ENCODE data around the gene FAT3.

DNA sequence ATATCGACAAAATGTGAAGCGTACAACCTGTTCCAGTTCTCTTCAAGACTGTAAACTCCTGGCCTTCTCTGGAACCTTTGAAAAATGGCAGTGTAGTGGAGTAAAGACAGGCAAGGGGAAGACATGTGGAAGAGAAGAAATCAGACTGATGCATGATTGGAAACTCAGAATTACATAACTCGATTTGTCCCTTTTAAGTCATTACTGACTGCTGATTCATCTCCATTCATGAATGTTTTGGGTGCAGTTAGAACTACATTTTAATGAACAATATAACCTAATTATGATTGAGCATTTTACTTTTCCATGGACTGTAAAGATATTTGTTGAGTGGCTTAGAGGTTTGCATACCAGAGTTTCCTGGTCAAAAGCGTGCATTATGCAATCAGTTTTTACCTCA is 32.9 kb downstream of the FAT3 start:
- TF ChIP-seq, protein P1, sequence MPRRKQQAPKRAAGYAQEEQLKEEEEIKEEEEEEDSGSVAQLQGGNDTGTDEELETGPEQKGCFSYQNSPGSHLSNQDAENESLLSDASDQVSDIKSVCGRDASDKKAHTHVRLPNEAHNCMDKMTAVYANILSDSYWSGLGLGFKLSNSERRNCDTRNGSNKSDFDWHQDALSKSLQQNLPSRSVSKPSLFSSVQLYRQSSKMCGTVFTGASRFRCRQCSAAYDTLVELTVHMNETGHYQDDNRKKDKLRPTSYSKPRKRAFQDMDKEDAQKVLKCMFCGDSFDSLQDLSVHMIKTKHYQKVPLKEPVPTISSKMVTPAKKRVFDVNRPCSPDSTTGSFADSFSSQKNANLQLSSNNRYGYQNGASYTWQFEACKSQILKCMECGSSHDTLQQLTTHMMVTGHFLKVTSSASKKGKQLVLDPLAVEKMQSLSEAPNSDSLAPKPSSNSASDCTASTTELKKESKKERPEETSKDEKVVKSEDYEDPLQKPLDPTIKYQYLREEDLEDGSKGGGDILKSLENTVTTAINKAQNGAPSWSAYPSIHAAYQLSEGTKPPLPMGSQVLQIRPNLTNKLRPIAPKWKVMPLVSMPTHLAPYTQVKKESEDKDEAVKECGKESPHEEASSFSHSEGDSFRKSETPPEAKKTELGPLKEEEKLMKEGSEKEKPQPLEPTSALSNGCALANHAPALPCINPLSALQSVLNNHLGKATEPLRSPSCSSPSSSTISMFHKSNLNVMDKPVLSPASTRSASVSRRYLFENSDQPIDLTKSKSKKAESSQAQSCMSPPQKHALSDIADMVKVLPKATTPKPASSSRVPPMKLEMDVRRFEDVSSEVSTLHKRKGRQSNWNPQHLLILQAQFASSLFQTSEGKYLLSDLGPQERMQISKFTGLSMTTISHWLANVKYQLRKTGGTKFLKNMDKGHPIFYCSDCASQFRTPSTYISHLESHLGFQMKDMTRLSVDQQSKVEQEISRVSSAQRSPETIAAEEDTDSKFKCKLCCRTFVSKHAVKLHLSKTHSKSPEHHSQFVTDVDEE (CRISPR knock-in tag; IDR thresholded peaks at IDR 0.05): no peak
- TF ChIP-seq ARNTL (CRISPR knock-in tag; IDR thresholded peaks at IDR 0.05; ENCODE audit: borderline replicate concordance, low read depth): no peak
- TF ChIP-seq ESRRG (CRISPR knock-in tag; IDR thresholded peaks at IDR 0.05): no peak
- no peak for TF ChIP-seq SNAI2 (CRISPR knock-in tag; IDR thresholded peaks at IDR 0.05)
- TF ChIP-seq ZNF8 (CRISPR knock-in tag; IDR thresholded peaks at IDR 0.05): no peak
- TF ChIP-seq ZNF70 (CRISPR knock-in tag; IDR thresholded peaks at IDR 0.05): no peak
- TF ChIP-seq PPARA (CRISPR knock-in tag; IDR thresholded peaks at IDR 0.05; ENCODE audit: borderline replicate concordance): no peak
- no peak for TF ChIP-seq ZFP3 (CRISPR knock-in tag; IDR thresholded peaks at IDR 0.05)
- TF ChIP-seq TOX (CRISPR knock-in tag; IDR thresholded peaks at IDR 0.05; ENCODE audit: borderline replicate concordance): no peak
- TF ChIP-seq, protein P2, sequence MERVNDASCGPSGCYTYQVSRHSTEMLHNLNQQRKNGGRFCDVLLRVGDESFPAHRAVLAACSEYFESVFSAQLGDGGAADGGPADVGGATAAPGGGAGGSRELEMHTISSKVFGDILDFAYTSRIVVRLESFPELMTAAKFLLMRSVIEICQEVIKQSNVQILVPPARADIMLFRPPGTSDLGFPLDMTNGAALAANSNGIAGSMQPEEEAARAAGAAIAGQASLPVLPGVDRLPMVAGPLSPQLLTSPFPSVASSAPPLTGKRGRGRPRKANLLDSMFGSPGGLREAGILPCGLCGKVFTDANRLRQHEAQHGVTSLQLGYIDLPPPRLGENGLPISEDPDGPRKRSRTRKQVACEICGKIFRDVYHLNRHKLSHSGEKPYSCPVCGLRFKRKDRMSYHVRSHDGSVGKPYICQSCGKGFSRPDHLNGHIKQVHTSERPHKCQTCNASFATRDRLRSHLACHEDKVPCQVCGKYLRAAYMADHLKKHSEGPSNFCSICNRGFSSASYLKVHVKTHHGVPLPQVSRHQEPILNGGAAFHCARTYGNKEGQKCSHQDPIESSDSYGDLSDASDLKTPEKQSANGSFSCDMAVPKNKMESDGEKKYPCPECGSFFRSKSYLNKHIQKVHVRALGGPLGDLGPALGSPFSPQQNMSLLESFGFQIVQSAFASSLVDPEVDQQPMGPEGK (CRISPR knock-in tag; IDR thresholded peaks at IDR 0.05; ENCODE audit: borderline replicate concordance): no peak
- no peak for TF ChIP-seq ZFP30 (CRISPR knock-in tag; IDR thresholded peaks at IDR 0.05)
- TF ChIP-seq ZC3H10 (CRISPR knock-in tag; IDR thresholded peaks at IDR 0.05): peak; percentile 68; the same call in 1 of the 2 replicates

All from SK-N-SH treated with all-trans-retinoic acid at 6 μM for 48 hours (cell line).